Middle frontal gyrus (tissue), 1 donor: ENCODE results near the gene ARHGAP8.

Source experiments
- DNase-seq: peaks from one replicate; pipeline ENCODE4 v3.0.0-alpha.2; 2015; ENCODE audit warnings: low spot score; ENCODE audit errors: extremely low spot score

The ARHGAP8 gene

DNA sequence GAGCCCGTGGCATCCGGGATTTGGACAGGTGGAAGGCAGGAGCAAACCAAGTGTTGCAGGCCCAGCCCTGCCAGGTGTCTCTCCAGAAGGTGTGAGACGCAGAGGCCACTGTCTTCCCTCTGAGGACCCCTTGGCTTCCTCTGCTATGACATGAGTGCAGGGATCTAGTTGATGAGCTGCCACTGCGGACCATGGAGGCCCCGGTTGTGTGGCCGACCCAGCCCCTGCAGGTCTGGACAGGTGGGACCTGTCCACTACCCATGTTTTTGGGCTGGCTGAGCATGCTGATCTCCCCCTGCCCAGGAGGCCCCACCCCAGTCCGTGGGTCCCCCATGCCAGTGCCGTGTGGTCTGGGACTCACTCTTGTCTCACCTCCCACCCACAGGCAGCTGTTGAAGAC is 27.5 kb upstream of the ARHGAP8 start:
- DNase-seq = no peak

DNA sequence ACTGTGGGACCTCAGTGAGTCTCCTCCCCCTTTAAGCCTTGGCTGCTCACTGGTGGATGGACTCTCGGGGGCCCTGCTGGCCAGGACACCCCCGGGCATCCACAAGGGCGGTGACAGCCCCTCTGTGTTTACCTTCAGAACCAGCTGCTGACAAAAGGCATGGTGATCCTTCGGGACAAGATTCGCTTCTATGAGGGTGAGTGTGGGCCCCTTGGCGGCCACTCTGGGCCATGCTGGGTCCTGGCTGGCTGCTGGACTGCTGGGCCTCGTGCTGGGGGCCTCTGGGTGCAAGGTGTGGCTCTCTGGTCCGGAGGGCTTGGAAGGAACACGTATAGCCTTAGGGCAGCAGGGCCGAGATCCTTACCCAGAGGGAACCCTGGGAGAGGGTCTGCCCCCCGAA is 25.9 kb upstream of the ARHGAP8 start:
- no peak for DNase-seq

DNA sequence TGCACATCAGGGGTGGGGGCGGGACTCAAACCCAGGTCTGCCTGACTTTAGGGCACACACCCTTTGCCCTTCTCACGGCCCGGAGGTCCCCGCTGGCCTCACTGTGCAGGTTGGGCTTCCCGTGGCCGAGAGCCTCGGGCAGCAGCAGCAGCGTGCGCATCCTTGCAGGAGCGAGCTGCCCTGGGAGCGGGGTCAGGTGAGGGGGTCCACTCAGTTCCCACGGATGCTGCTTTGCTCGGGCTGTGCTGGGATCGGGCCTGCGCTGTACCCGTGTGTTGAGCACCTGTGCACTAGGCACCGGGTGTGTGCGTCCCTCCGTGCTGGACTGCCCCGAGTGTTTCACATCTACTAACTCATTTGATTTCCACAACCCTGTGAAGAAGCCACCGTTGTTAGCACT is 25.2 kb upstream of the ARHGAP8 start:
- no peak for DNase-seq

DNA sequence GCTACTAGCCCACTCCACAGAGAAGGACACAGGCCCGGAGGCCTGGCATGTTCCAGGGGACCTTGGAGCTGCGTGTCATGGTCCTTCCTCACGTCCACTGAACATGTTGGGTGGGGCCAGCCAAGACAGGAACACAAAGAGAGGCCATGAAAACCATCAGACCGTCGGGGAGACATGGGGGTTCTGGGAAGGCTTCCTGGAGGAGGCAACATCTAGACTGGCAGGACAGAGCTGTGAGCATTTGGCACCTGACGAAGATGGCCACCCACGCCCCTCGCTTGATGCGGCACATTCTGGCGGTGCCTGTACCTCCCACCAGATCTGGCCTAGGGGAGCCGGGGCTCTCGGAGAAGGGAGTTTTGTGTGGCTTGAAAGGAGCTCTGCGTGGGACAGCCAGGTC is 24.7 kb upstream of the ARHGAP8 start:
- no peak for DNase-seq

DNA sequence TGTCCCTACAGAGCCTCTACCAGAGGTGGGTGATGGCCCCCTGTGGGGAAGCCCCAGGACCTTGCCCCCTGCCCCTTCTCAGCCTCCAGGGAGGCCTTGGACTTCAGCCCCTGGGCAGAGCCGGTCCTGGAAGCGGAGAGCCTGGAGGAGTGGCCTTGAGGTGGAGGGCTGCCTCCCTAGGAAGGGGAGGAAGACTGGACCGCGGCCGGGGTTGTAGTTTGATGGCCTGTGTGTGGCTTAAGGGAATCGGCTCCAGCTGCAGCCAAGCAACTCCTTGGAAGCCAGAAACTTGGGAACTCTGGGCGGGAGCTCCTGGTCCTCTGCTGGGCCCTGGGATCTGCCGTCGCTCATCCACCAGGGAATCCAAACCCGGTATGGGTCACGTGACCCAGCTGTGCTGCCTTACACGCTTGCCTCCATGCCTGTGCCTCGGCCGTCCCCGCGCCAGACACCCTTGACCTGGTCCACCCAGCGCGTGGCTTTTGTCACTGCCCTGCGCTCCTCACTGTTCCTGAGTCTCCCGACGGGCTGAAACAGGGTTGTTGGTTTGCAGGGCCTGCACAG is 23.5 kb upstream of the ARHGAP8 start:
- no peak for DNase-seq

DNA sequence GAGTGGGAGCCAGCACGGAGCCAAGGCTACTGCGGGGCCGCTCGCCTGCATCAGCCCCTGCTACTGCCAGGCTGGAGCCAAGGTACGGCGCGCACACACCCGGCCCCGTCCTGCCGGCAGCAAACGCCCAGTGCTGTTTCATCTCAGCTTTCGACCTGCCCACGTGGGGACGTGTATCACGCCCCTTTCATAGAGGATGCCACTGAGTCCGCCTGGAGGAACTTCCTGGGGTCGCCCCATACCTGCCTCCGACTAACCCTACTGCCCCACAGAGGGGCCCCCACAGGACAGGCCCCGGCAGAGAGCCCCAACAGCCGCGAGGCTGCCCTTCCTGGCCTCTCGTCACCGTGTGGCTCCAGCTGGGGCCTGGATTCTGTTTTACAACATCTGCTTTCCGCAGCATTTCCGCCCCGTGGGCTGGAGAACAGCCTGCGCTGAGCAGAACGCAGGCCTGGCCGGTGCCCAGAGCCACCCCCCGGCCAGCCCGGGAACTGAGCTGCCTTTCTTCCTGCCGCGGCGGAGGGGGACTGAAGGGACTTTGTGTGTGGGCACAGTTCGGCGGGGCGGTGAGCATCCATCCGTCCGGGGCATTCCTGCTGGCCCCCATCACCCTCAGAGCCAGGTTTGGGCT is 22.9 kb upstream of the ARHGAP8 start:
- DNase-seq = peak; percentile 43

DNA sequence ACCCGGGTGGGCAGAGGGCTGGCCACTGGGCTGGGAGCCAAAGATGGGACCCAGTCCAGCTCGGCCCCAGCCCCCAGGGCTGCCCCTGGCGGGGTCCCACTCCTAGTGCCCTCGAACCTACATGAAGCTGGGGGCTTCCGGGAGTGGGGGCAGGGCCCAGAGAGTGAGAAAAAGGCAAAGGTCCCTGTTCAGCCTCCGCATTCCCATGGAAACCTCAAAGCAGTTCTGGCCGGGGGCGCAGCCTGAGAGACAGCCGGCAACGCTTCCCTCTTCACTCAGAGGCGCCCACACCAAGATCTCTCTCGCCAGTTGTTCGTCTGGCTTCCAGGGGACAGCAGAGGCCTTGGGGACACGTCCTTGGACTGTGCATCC is 22.4 kb upstream of the ARHGAP8 start:
- no peak for DNase-seq

DNA sequence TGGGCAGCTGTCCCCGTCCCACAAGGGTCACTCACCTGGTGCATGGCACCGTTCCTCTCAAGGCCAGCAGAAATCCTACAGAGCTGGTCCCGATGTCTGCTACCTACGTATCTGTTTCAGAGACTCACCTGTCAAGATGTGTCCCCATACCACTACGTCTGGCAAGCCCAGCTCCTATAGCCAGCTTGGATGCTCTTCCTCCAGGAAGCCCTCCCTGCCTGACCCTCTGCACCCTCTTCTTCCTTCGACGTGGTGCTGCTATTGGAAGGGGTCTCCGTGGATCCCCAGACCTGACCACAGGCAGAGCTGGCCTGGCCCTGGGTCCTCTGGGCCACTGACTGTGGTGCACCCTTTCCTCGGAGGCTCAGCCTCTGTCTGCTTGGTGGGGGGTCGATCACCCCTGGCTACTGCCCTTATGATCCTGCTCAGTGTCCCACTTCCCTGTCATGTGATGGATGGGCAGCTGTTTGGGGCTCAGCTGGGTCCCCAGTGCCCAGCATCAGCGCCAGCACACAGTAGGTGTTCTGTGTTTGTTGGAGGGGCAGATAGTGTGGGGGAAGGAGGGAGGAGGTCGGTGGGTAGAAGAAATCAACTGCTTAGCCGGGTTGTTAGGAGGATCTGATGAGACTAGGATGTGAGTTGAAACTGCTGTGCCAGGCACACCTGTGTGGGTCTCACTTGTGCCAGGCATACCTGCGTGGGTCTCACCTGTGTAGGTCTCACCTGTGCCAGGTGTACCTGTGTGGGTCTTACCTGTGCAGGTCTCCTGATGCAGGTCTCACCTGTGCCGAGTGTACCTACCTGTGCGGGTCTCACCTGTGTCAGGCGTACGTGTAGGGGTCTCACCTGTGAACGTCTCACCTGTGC is 21.7 kb upstream of the ARHGAP8 start:
- DNase-seq = no peak

DNA sequence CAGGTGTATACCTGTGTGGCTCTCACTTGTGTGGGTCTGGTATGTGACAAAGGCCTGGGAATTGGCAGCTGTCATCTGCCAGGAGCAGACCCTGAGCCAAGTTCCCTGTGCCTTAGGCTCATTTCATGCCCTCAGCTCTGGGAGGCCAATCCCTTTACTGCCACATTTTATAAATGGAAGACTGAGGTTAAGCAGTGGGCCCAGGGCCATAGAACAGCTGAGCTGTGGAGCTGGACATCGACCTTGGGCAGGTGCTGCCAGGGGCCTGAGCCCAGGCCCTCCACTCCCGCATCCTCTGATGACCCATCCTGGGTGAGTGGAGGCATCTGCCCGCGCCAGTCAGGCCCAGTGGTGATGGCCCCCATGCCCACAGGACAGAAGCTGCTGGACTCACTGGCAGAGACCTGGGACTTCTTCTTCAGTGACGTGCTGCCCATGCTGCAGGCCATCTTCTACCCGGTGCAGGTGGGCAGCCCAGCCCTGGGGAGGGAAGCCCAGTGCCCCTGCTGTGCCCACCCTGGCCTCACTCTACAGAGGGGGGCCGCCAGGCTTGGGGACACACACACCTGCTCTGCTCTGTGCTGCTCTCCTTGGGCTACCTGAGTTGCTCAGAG is 20.9 kb upstream of the ARHGAP8 start:
- no peak for DNase-seq

DNA sequence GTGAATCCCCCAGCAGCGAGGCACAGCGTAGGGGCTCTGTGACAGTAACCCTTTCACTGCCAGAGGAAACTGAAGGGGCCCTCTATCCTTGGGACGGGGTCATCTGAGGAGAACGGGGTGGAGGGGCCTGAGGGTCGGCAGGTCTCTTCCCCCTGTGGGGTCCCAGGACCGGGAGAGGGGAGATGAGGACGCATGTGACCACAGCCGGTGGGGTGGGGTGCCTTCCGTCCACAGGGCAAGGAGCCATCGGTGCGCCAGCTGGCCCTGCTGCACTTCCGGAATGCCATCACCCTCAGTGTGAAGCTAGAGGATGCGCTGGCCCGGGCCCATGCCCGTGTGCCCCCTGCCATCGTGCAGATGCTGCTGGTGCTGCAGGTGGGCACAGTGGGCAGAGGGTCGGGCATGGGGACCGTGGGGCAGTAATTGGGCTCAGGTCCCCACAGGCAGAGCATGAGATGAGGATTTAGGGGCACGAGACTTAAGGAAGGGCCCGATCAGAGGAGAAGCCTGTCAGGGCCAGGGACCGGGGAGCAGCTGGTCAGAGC is 20.3 kb upstream of the ARHGAP8 start:
- DNase-seq = no peak

DNA sequence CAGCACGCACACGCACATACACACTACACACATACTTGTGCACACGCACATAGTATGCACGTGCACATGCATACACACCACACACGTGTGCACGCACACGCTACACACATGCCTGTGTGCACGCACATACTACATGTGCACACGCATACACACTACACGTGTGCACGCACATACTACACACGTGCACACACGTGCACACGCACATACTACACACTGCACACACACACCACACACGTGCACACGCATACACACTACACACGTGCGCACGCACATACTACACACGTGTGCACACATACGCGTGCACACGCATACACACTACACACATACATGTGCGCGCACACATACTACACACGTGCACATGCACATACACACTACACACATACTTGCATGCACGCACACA is 19.7 kb upstream of the ARHGAP8 start:
- no peak for DNase-seq

DNA sequence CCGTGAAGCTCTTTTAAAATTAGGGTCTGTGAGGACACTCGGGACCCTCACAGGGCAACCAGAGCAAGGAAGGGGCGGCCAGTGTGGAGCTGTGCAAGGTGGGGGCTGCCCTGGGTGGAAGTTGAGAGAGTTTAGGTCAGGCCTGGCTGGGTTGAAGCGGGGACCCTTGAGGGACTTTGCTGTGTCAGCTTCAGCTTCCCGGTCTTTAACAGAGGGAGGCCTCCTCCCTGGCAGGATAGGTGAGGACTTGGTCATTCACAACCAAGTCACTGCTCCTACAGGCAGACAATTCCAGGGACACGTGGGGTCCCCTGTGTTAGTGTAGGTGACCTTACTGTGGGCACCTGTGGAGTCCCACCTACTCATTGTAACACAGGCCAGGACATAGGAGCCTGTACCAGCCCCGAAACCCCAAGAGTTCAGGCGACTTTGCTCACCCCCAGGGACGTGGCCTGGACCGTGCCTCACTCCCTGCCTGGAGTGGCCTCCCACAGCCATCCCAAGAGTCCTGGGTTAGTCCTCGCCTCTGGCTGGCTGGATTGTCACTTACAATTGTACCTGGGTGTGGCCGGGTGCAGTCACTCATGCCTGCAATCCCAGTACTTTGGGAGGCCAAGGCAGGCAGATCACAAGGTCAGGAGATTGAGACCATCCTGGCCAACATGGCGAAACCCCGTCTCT is 18.8 kb upstream of the ARHGAP8 start:
- DNase-seq = no peak

DNA sequence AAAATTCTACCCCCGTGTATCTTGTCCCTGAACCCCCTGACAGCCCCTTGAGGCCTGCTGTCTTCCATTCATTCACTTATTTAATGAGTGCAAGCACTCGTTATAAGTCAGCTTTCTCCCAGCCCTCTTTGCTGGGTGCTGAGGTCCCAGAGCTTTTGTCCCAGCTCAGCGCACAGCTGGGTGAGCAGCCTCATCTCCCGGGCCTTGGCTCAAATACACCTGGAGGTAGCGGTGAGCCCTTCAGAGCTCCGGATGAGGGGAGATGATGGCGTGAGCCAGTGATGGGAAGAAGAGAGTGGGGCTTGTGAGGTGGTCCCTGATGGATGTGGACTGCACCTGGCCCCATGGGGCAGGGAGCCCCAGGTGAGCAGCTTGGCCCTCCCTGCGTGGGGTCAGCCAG is 18.1 kb upstream of the ARHGAP8 start:
- DNase-seq = no peak

DNA sequence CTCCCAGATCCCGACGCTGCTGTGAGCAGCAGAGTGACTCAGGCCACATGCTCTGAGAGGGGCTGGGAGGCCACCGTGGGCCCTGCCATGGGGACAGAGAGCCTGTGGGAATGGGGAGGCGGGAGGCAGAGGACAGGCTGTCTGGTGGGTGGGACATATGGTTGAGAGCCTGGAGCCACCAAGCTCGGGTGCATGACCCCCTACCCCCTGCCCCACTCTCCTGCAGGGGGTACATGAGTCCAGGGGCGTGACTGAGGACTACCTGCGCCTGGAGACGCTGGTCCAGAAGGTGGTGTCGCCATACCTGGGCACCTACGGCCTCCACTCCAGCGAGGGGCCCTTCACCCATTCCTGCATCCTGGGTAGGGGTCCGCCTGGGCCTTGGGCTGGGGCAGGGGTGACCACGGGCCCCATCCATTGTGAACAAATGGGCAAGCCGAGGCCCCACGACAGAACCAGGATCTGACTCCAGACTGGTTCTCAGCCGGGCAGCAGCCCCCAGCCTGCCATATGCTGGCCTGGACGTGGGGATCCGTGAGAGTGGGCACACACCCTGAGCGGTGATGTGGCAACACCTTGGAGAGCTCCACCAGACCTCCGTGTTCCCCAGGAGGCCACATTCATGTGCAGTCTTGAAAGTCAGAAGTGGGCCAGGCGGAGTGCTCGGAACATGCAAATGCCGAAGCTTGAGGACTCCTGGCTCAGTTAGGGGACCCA is 17.4 kb upstream of the ARHGAP8 start:
- DNase-seq = no peak

DNA sequence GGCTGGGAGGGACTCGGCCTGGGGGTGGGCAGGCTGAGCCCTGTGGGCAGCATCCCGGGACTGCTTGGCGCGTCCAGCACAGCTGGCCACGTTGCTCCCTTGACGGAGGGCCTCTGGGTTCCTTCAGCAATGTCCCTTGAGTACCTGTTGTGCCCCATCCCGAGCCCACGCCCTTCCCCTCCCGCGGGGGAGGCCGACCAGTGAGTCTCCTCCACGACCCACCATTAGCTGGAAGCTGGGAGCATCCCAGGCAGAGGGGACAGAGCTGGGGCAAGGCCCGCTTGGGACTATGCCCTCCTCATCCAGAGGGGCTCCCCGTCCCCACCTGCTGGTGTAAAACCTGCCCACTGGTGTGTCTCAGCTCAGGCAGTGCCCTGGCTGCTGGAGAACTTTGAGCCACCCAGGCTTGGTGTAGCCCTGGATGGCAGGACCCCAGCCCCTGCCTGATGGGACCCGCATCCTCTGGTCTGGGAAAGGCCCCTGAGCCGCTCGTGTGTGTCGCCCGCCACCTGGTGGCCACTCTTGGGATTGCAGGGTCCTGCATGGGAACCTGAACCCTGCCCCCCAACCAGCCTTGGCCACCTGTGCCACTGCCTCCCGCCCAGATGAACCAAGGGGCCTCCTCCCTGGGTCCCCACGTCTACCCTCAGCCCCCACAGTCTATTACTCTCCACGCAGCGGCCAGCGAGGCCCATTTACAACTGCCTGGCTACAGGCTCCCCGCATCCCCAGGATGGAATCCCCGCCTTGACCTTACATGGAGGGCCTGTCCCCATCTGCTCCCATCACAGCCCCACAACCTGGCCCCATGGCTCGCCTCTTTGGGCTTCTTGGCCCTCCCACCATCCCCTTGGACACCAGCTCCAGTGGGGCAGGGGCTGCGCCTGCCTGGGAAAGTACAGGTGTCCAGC is 16.6 kb upstream of the ARHGAP8 start:
- no peak for DNase-seq

DNA sequence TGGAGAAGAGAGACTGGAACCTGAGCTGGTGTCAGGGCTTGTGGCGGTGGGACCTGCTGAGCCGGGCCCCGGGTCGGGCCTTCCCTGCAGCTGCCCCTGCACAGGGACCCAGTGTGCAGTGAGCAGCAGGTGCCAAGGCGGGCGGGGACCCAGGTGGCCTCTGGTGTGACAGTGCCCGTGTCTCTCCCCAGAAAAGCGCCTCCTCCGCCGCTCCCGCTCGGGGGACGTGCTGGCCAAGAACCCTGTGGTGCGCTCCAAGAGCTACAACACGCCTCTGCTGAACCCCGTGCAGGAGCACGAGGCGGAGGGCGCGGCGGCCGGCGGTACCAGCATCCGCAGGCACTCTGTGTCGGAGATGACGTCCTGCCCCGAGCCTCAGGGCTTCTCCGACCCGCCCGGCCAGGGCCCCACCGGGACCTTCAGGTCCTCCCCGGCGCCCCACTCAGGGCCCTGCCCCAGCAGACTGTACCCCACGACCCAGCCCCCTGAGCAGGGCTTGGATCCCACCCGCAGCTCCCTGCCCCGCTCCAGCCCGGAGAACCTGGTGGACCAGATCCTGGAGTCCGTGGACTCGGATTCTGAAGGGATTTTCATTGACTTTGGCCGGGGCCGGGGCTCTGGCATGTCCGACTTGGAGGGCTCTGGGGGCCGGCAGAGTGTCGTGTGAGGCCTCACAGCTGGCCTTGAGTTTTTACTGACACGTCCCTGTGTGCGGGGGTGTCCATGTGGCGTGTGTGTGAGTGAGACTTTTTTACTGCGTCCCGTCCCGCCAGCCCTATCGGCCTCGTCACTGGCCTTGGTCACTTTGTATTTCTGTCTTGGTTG is 15.6 kb upstream of the ARHGAP8 start:
- no peak for DNase-seq

DNA sequence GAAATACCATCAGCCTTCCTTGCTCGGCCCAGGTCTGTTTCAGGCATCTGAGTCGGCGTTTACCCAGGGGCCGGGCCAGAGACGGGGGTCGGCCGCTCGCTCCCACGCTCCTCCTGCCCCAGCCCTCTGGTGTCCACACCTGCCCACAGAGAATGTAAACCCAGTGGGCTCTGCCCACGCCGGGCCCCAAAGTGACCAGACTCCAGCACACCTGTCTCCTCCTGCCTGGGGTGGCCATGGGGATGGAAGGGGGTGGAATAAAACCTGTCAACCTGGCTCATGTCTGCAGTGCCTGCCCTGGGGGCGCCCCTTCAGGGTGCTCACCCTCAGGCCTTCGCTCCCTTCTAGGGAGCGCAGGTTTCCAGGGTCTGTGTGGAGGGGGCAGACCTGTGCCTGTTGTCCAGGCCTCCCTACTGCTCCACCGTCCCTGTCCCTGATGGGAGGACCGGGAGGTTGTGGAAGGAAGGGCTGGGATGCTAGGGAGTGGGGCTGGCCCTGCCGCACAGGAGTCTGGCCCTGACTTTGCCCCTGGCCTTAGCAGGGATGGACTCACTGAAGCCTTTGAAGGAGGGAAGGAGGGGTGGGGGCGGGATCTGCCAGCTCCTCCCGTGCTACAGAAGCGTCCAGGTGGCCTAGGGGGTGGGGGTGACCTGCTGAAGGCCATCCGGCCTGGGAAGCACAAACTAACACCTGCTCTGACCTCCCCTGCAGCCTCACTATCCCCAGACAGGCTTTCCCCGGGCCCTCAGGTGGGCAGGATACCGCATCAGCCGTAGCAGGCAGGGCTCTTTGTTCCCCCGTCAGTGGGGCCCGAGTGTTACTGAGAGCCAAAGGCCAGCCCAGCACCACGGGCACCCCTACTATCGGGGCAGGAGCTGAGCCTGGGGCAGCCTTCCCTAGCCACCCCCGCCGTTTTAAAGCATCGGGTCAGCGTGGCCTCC is 14.7 kb upstream of the ARHGAP8 start:
- no peak for DNase-seq

DNA sequence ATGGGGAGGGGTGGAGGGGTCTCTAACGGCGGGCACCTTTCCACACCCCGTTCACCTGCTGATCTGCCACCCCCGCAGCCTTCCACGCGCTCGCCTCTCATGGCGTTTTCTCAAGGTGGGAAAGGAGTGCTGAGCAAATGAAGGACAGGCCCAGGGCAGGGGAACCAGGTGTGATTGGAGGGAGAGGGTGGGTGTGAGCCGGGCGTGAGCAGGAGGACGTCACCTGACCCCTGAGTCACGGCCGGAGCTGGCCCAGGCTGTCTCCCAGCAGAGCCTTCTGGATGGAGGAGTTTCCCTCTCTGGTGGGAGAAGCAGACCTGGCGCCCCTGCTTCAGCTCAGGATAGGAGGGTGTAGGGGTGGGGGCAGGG is 14.0 kb upstream of the ARHGAP8 start:
- no peak for DNase-seq
